Transverse colon (tissue), 3 donors: ENCODE results near the gene SLC10A1.

Source experiments
- CTCF ChIP-seq, 5 experiments: fragments of 200-600 bp in 3 of 5; fragments of 450-650 bp in 2 of 5; sonication (generic) in 3 of 5; IDR thresholded peaks; 1 replicate in 2 of 5; 2 replicates in 3 of 5; pipeline ENCODE4 v1.5.1; 2016 to 2017; ENCODE audit warnings: antibody characterized with exemption in 5 of 5, inconsistent platforms in 3 of 5, mild to moderate bottlenecking in 2 of 5, moderate library complexity in 1 of 5
- EP300 ChIP-seq: sonication (generic); formaldehyde crosslinking; IDR thresholded peaks from one replicate; pipeline ENCODE4 v1.6.1; 2017; ENCODE audit warnings: antibody characterized with exemption, low read depth
- POLR2A ChIP-seq: fragments of 450-650 bp; IDR thresholded peaks from one replicate; pipeline ENCODE4 v1.6.1; 2016; ENCODE audit warnings: antibody characterized with exemption, mild to moderate bottlenecking, moderate library complexity

- TF ChIP-seq CTCF (IDR thresholded peaks at IDR 0.05): no peak
- TF ChIP-seq EP300: no peak
- no peak for TF ChIP-seq POLR2A
Measured at GRCh38 chr14:69768873-69769272, 28.2 kb downstream of the SLC10A1 start.
